ENCODE measurements around the gene FKBP8. TPM values are rescaled to one million over a fixed set of nuclear protein-coding genes. Genes with fewer than 3 reads are reported as not detected.

FKBP8 gene
- total and polyA plus RNA-seq, 2 of the 4 experiments (the other 2 are of a cell fraction) = 153 to 289 TPM

- Histone ChIP-seq H2BK20ac (ENCODE audit: low read depth, low read length) (no peak overlapping the region), H3K9me3 (ENCODE audit: control insufficient read depth, insufficient read depth, low read length) (no peaks in the 10 kb centered on the region), H3K4me2 (ENCODE audit: low read depth, low read length) (no peak overlapping the region), H3K79me1 (ENCODE audit: low read depth in 1 of 2, low read length in 2 of 2) (peaks cover 3 to 19% of the 10 kb centered on the region in 2 experiments; a peak in 3 of 4 replicates), H2BK5ac (ENCODE audit: low read depth, low read length, poor library complexity, severe bottlenecking) (no peak overlapping the region), H3K4me3 (ENCODE audit: insufficient read depth, low read depth, low read length) (no peak overlapping the region), H3K4me1 (ENCODE audit: control insufficient read depth, insufficient read depth, low read length) (no peaks in the 10 kb centered on the region), H4K5ac (ENCODE audit: low read depth, low read length) (no peak overlapping the region), H2BK15ac (ENCODE audit: low read depth, low read length) (no peak overlapping the region), H2AK9ac (replicated peaks; ENCODE audit: low read depth, low read length, poor library complexity) (peak overlapping the region; percentile 42), H3K27me3 (ENCODE audit: control insufficient read depth, insufficient read depth, low read length) (no peaks in the 10 kb centered on the region), H3K56ac (ENCODE audit: extremely low read depth, insufficient read depth, low read length) (no peak overlapping the region), H4K91ac (ENCODE audit: insufficient read depth, low read depth, low read length) (no peak overlapping the region), H2AFZ (replicated peaks; ENCODE audit: low read length, poor library complexity) (no peak overlapping the region), H3K14ac (replicated peaks; ENCODE audit: low read depth, low read length) (no peak overlapping the region), H3K9ac (ENCODE audit: low read depth, low read length) (no peak overlapping the region), H3K23ac (ENCODE audit: low read depth, low read length) (no peak overlapping the region), H2BK120ac (ENCODE audit: low read depth, low read length) (no peak overlapping the region), H3K4ac (ENCODE audit: low read depth, low read length) (no peak overlapping the region), H3K9me1 (ENCODE audit: insufficient read depth, low read length) (0 out of 2 replicates have a peak, but pooled peaks cover 4% of the 10 kb centered on the region), H2AK5ac (ENCODE audit: low read depth, low read length) (no peak overlapping the region), H4K20me1 (ENCODE audit: insufficient read depth, low read length) (no peaks in the 10 kb centered on the region), H3K18ac (ENCODE audit: low read depth, low read length) (no peak overlapping the region), H4K8ac (ENCODE audit: low read depth in 2 of 2, low read length in 2 of 2) (no peak overlapping the region), H3K36me3 (ENCODE audit: control insufficient read depth, insufficient read depth, low read length) (peaks cover 52% of the 10 kb centered on the region), H3K27ac (ENCODE audit: insufficient read depth, low read length) (no peak overlapping the region)
- ATAC-seq (ENCODE audit: low read depth) = no peak
- POLR2A ChIA-PET (ENCODE audit: unreplicated experiment) = no interaction called here
- in situ Hi-C loops (cut with MboI; ENCODE audit: low sequenced_read_pairs) (no loop called here), dilution Hi-C loops (cut with HindIII; ENCODE audit: low sequenced_read_pairs, unreplicated experiment) (no loop called here), intact Hi-C loops (cut with micrococcal nuclease) (no loop called here)
- no peak for DNase-seq
- WGBS, 2 experiments (ENCODE audit: extremely low coverage in 2 of 2, insufficient read length in 1 of 2) = 100% methylated on average over 2 of the region's 4 CpGs; no CpG with 5 or more reads in 1 of the 2 experiments
- CTCF ChIA-PET = no interaction called here
- TF ChIP-seq RAD21 (IDR thresholded peaks at IDR 0.05; ENCODE audit: low read length) (no peak), MXI1 (IDR thresholded peaks at IDR 0.05; ENCODE audit: borderline replicate concordance, low read depth, low read length) (no peak), CHD1 (IDR thresholded peaks at IDR 0.05; ENCODE audit: low read depth, low read length) (no peak), MAZ (IDR thresholded peaks at IDR 0.05; ENCODE audit: borderline replicate concordance, low read depth, low read length) (no peak), RCOR1 (IDR thresholded peaks at IDR 0.05; ENCODE audit: insufficient replicate concordance, low read length) (no peak), SMC3 (IDR thresholded peaks at IDR 0.05; ENCODE audit: low read depth, low read length) (no peak), NFE2L2 (IDR thresholded peaks at IDR 0.05; ENCODE audit: low read depth, low read length) (no peak), RFX5 (IDR thresholded peaks at IDR 0.05; ENCODE audit: low read depth, low read length) (no peak), POLR2A (IDR thresholded peaks at IDR 0.05; ENCODE audit: low read depth, low read length) (no peak), FOS (IDR thresholded peaks at IDR 0.05; ENCODE audit: low read depth, low read length) (no peak), BHLHE40 (IDR thresholded peaks at IDR 0.05; ENCODE audit: low read depth, low read length) (no peak), CTCF (conservative IDR thresholded peaks at IDR 0.05; ENCODE audit: low read depth, low read length) (no peak), ELK1 (IDR thresholded peaks at IDR 0.05; ENCODE audit: borderline replicate concordance, low read depth, low read length) (no peak)
- TF ChIP-seq, protein P1, sequence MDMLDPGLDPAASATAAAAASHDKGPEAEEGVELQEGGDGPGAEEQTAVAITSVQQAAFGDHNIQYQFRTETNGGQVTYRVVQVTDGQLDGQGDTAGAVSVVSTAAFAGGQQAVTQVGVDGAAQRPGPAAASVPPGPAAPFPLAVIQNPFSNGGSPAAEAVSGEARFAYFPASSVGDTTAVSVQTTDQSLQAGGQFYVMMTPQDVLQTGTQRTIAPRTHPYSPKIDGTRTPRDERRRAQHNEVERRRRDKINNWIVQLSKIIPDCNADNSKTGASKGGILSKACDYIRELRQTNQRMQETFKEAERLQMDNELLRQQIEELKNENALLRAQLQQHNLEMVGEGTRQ (IDR thresholded peaks at IDR 0.05; ENCODE audit: low read depth, low read length) = no peak
- no TSS peak for BruUV-seq (replicated peaks)
These were observed 10.3 kb downstream of the FKBP8 start for GRCh38 chr19:18533058-18533457.

Data from IMR-90 (cell line).